Mucosa of stomach (tissue), 1 donor: ENCODE data around the gene SPTBN4.
"Not testable (repeated sequence)": the region's sequence is repeated elsewhere in the genome, so short reads cannot be mapped to it uniquely, and the experiment has no call there.

ENCODE experiments used
- H3K27me3 ChIP-seq: one replicate; pipeline ENCODE4 v1.7.0; 2013; ENCODE audit warnings: mild to moderate bottlenecking, low read length; ENCODE audit not compliant: control insufficient read depth, insufficient read depth
- H3K36me3 ChIP-seq: one replicate; pipeline ENCODE4 v1.7.0; 2013; ENCODE audit warnings: low read length; ENCODE audit not compliant: control insufficient read depth, insufficient read depth
- H3K4me1 ChIP-seq: one replicate; pipeline ENCODE4 v1.7.0; 2013; ENCODE audit warnings: mild to moderate bottlenecking, low read length; ENCODE audit not compliant: control insufficient read depth, insufficient read depth
- H3K4me3 ChIP-seq: one replicate; pipeline ENCODE4 v1.7.0; 2013; ENCODE audit warnings: low read length
- H3K9ac ChIP-seq: one replicate; pipeline ENCODE4 v1.7.0; 2013; ENCODE audit warnings: mild to moderate bottlenecking, low read length, moderate library complexity
- H3K9me3 ChIP-seq: one replicate; pipeline ENCODE4 v1.7.0; 2013; ENCODE audit warnings: mild to moderate bottlenecking, low read length, moderate library complexity; ENCODE audit not compliant: control insufficient read depth
- donor health status: Pancreatic carcinoma.

SPTBN4 gene

GRCh38 chr19:40583283-40583682 is 116.5 kb downstream of the SPTBN4 start:
- H3K4me1 ChIP-seq, result peaks cover under 1% of the 10 kb centered on the region
- H3K36me3 ChIP-seq, result peaks cover 7% of the 10 kb centered on the region
- H3K4me3 ChIP-seq, result no peak overlapping the region
- H3K9ac ChIP-seq, result no peak overlapping the region
- H3K9me3 ChIP-seq, result no peaks in the 10 kb centered on the region
- no peaks in the 10 kb centered on the region for H3K27me3 ChIP-seq

GRCh38 chr19:40584007-40584406 is 117.2 kb downstream of the SPTBN4 start:
- H3K4me3 ChIP-seq, result no peak overlapping the region
- H3K36me3 ChIP-seq, result peaks cover 7% of the 10 kb centered on the region
- no peaks in the 10 kb centered on the region for H3K27me3 ChIP-seq
- H3K9ac ChIP-seq, result no peak overlapping the region
- H3K9me3 ChIP-seq, result no peaks in the 10 kb centered on the region
- no peaks in the 10 kb centered on the region for H3K4me1 ChIP-seq

GRCh38 chr19:40585241-40585981 is 118.6 kb downstream of the SPTBN4 start:
- Histone ChIP-seq H3K27me3 (no peaks in the 10 kb centered on the region), H3K36me3 (peaks cover 7% of the 10 kb centered on the region), H3K9ac (no peak overlapping the region), H3K4me1 (no peaks in the 10 kb centered on the region), H3K9me3 (no peaks in the 10 kb centered on the region), H3K4me3 (no peak overlapping the region)

GRCh38 chr19:40585982-40586422 is 119.2 kb downstream of the SPTBN4 start:
- Histone ChIP-seq H3K36me3 (peaks cover 7% of the 10 kb centered on the region), H3K9ac (no peak overlapping the region), H3K4me1 (no peaks in the 10 kb centered on the region), H3K27me3 (no peaks in the 10 kb centered on the region), H3K4me3 (no peak overlapping the region), H3K9me3 (no peaks in the 10 kb centered on the region)

GRCh38 chr19:40586611-40587010 is 119.8 kb downstream of the SPTBN4 start:
- no peaks in the 10 kb centered on the region for H3K27me3 ChIP-seq
- H3K36me3 ChIP-seq, result peaks cover 7% of the 10 kb centered on the region
- no peaks in the 10 kb centered on the region for H3K9me3 ChIP-seq
- H3K4me1 ChIP-seq, result no peaks in the 10 kb centered on the region
- H3K9ac ChIP-seq, result no peak overlapping the region
- no peak overlapping the region for H3K4me3 ChIP-seq

- Histone ChIP-seq H3K27me3 (no peaks in the 10 kb centered on the region), H3K9ac (no peak overlapping the region), H3K9me3 (no peaks in the 10 kb centered on the region), H3K4me3 (no peak overlapping the region), H3K4me1 (no peaks in the 10 kb centered on the region), H3K36me3 (peaks cover 7% of the 10 kb centered on the region)
Observed at GRCh38 chr19:40588110-40588854, 121.5 kb downstream of the SPTBN4 start.

- Histone ChIP-seq H3K36me3 (peaks cover 7% of the 10 kb centered on the region), H3K9me3 (no peaks in the 10 kb centered on the region), H3K9ac (no peak overlapping the region), H3K4me1 (no peaks in the 10 kb centered on the region), H3K27me3 (no peaks in the 10 kb centered on the region), H3K4me3 (no peak overlapping the region)
Observed at GRCh38 chr19:40588926-40589569, 122.2 kb downstream of the SPTBN4 start.

- Histone ChIP-seq H3K9me3 (no peaks in the 10 kb centered on the region), H3K4me1 (peaks cover 2% of the 10 kb centered on the region), H3K36me3 (peaks cover 7% of the 10 kb centered on the region), H3K27me3 (peaks cover 6% of the 10 kb centered on the region), H3K4me3 (no peak overlapping the region), H3K9ac (no peak overlapping the region)
Observed at GRCh38 chr19:40589591-40590429, 123.0 kb downstream of the SPTBN4 start.

- Histone ChIP-seq H3K4me1 (peaks cover 5% of the 10 kb centered on the region), H3K4me3 (no peak overlapping the region), H3K9me3 (no peaks in the 10 kb centered on the region), H3K9ac (no peak overlapping the region), H3K36me3 (peaks cover 7% of the 10 kb centered on the region), H3K27me3 (peaks cover 11% of the 10 kb centered on the region)
Observed at GRCh38 chr19:40590464-40591265, 123.9 kb downstream of the SPTBN4 start.

- H3K9me3 ChIP-seq, H3K4me1 ChIP-seq, H3K4me3 ChIP-seq, H3K9ac ChIP-seq, H3K36me3 ChIP-seq: not testable (repeated sequence)
- H3K27me3 ChIP-seq, result peaks cover 18% of the 10 kb centered on the region
Observed at GRCh38 chr19:40591724-40592123, 124.9 kb downstream of the SPTBN4 start.

- H3K36me3 ChIP-seq, result no peaks in the 10 kb centered on the region
- H3K9ac ChIP-seq, result no peak overlapping the region
- H3K4me3 ChIP-seq, result no peak overlapping the region
- H3K9me3 ChIP-seq, result no peaks in the 10 kb centered on the region
- H3K4me1 ChIP-seq, result peaks cover 10% of the 10 kb centered on the region
- peaks cover 20% of the 10 kb centered on the region for H3K27me3 ChIP-seq
Observed at GRCh38 chr19:40592170-40592569, 125.4 kb downstream of the SPTBN4 start.
